ENCODE measurements around the gene SRSF8.
A peak's percentile ranks its signal among the peaks of the same experiment; 100 is the strongest.
"Not testable (repeated sequence)": the region's sequence is repeated elsewhere in the genome, so short reads cannot be mapped to it uniquely, and the experiment has no call there.

The SRSF8 gene

GRCh38 chr11:95098826-95099225 is 32.1 kb downstream of the SRSF8 start:
- no peaks in the 10 kb centered on the region for H3K27me3 Mint-ChIP-seq (ENCODE audit: low read depth)
- H3K4me3 Mint-ChIP-seq = no peak overlapping the region
- peaks cover 14% of the 10 kb centered on the region for H3K36me3 Mint-ChIP-seq (ENCODE audit: low read depth)
- H3K27ac Mint-ChIP-seq = no peak overlapping the region
- peaks cover 21% of the 10 kb centered on the region for H3K4me1 Mint-ChIP-seq (ENCODE audit: low read depth)
- no peaks in the 10 kb centered on the region for H3K9me3 Mint-ChIP-seq

GRCh38 chr11:95100191-95100648 is 33.5 kb downstream of the SRSF8 start:
- H3K27ac Mint-ChIP-seq = no peak overlapping the region
- H3K4me1 Mint-ChIP-seq (ENCODE audit: low read depth) = peaks cover 13% of the 10 kb centered on the region
- no peak overlapping the region for H3K4me3 Mint-ChIP-seq
- no peaks in the 10 kb centered on the region for H3K9me3 Mint-ChIP-seq
- H3K36me3 Mint-ChIP-seq (ENCODE audit: low read depth) = peaks cover 13% of the 10 kb centered on the region
- no peaks in the 10 kb centered on the region for H3K27me3 Mint-ChIP-seq (ENCODE audit: low read depth)

GRCh38 chr11:95100856-95101507 is 34.3 kb downstream of the SRSF8 start:
- Mint-ChIP-seq H3K4me1 (ENCODE audit: low read depth) (peaks cover 12% of the 10 kb centered on the region), H3K9me3 (no peaks in the 10 kb centered on the region), H3K4me3 (no peak overlapping the region), H3K36me3 (ENCODE audit: low read depth) (peaks cover 14% of the 10 kb centered on the region), H3K27ac (no peak overlapping the region), H3K27me3 (ENCODE audit: low read depth) (no peaks in the 10 kb centered on the region)

GRCh38 chr11:95101935-95102334 is 35.2 kb downstream of the SRSF8 start:
- no peak overlapping the region for H3K4me3 Mint-ChIP-seq
- H3K27ac Mint-ChIP-seq = no peak overlapping the region
- no peaks in the 10 kb centered on the region for H3K9me3 Mint-ChIP-seq
- H3K4me1 Mint-ChIP-seq (ENCODE audit: low read depth) = peaks cover 8% of the 10 kb centered on the region
- H3K36me3 Mint-ChIP-seq (ENCODE audit: low read depth) = peaks cover 12% of the 10 kb centered on the region
- H3K27me3 Mint-ChIP-seq (ENCODE audit: low read depth) = no peaks in the 10 kb centered on the region

GRCh38 chr11:95102733-95103132 is 36.0 kb downstream of the SRSF8 start:
- Mint-ChIP-seq H3K9me3 (no peaks in the 10 kb centered on the region), H3K27ac (no peak overlapping the region), H3K27me3 (ENCODE audit: low read depth) (no peaks in the 10 kb centered on the region), H3K4me1 (ENCODE audit: low read depth) (peaks cover 2% of the 10 kb centered on the region), H3K4me3 (no peak overlapping the region), H3K36me3 (ENCODE audit: low read depth) (peaks cover 6% of the 10 kb centered on the region)

GRCh38 chr11:95103701-95104100 is 37.0 kb downstream of the SRSF8 start:
- Mint-ChIP-seq H3K36me3 (ENCODE audit: low read depth) (peaks cover 7% of the 10 kb centered on the region), H3K4me3 (no peak overlapping the region), H3K27me3 (ENCODE audit: low read depth) (no peaks in the 10 kb centered on the region), H3K27ac (no peak overlapping the region), H3K9me3 (no peaks in the 10 kb centered on the region), H3K4me1 (ENCODE audit: low read depth) (peaks cover 2% of the 10 kb centered on the region)

- peaks cover 7% of the 10 kb centered on the region for H3K36me3 Mint-ChIP-seq (ENCODE audit: low read depth)
- H3K27me3 Mint-ChIP-seq (ENCODE audit: low read depth) = no peaks in the 10 kb centered on the region
- H3K27ac Mint-ChIP-seq = no peak overlapping the region
- H3K9me3 Mint-ChIP-seq = no peaks in the 10 kb centered on the region
- no peak overlapping the region for H3K4me3 Mint-ChIP-seq
- peaks cover 3% of the 10 kb centered on the region for H3K4me1 Mint-ChIP-seq (ENCODE audit: low read depth)
Observed at GRCh38 chr11:95104121-95104830, 37.6 kb downstream of the SRSF8 start.

- H3K27ac Mint-ChIP-seq = no peak overlapping the region
- H3K4me3 Mint-ChIP-seq = no peak overlapping the region
- peaks cover 11% of the 10 kb centered on the region for H3K36me3 Mint-ChIP-seq (ENCODE audit: low read depth)
- H3K4me1 Mint-ChIP-seq (ENCODE audit: low read depth) = peaks cover 3% of the 10 kb centered on the region
- H3K27me3 Mint-ChIP-seq (ENCODE audit: low read depth) = no peaks in the 10 kb centered on the region
- H3K9me3 Mint-ChIP-seq = no peaks in the 10 kb centered on the region
Observed at GRCh38 chr11:95104856-95105255, 38.1 kb downstream of the SRSF8 start.

- H3K4me1 Mint-ChIP-seq (ENCODE audit: low read depth) = peaks cover 3% of the 10 kb centered on the region
- no peak overlapping the region for H3K27ac Mint-ChIP-seq
- H3K4me3 Mint-ChIP-seq = no peak overlapping the region
- H3K27me3 Mint-ChIP-seq (ENCODE audit: low read depth) = no peaks in the 10 kb centered on the region
- peaks cover 14% of the 10 kb centered on the region for H3K36me3 Mint-ChIP-seq (ENCODE audit: low read depth)
- H3K9me3 Mint-ChIP-seq = no peaks in the 10 kb centered on the region
Observed at GRCh38 chr11:95108159-95108611, 41.5 kb downstream of the SRSF8 start.

- Mint-ChIP-seq H3K9me3 (no peaks in the 10 kb centered on the region), H3K4me3 (no peak overlapping the region), H3K27me3 (ENCODE audit: low read depth) (no peaks in the 10 kb centered on the region), H3K27ac (peak overlapping the region; percentile 29), H3K4me1 (ENCODE audit: low read depth) (peaks cover 3% of the 10 kb centered on the region), H3K36me3 (ENCODE audit: low read depth) (peaks cover 14% of the 10 kb centered on the region)
Observed at GRCh38 chr11:95108671-95109551, 42.2 kb downstream of the SRSF8 start.

GRCh38 chr11:95111471-95111870 is 44.8 kb downstream of the SRSF8 start:
- not testable (repeated sequence) for H3K27me3 Mint-ChIP-seq (ENCODE audit: low read depth); H3K27ac Mint-ChIP-seq; H3K9me3 Mint-ChIP-seq; H3K4me3 Mint-ChIP-seq; H3K4me1 Mint-ChIP-seq (ENCODE audit: low read depth)
- H3K36me3 Mint-ChIP-seq (ENCODE audit: low read depth) = peaks cover 13% of the 10 kb centered on the region

GRCh38 chr11:95111923-95112540 is 45.3 kb downstream of the SRSF8 start:
- Mint-ChIP-seq H3K27me3 (ENCODE audit: low read depth) (no peaks in the 10 kb centered on the region), H3K4me1 (ENCODE audit: low read depth) (peaks cover 3% of the 10 kb centered on the region), H3K4me3 (no peak overlapping the region), H3K36me3 (ENCODE audit: low read depth) (peaks cover 13% of the 10 kb centered on the region), H3K9me3 (no peaks in the 10 kb centered on the region), H3K27ac (no peak overlapping the region)

GRCh38 chr11:95115597-95115996 is 48.9 kb downstream of the SRSF8 start:
- H3K4me3 Mint-ChIP-seq = no peak overlapping the region
- no peaks in the 10 kb centered on the region for H3K27me3 Mint-ChIP-seq (ENCODE audit: low read depth)
- H3K27ac Mint-ChIP-seq = no peak overlapping the region
- peaks cover 11% of the 10 kb centered on the region for H3K4me1 Mint-ChIP-seq (ENCODE audit: low read depth)
- H3K9me3 Mint-ChIP-seq = peaks cover 11% of the 10 kb centered on the region
- peaks cover 5% of the 10 kb centered on the region for H3K36me3 Mint-ChIP-seq (ENCODE audit: low read depth)

GRCh38 chr11:95119361-95120060 is 52.8 kb downstream of the SRSF8 start:
- H3K27me3 Mint-ChIP-seq (ENCODE audit: low read depth) = no peaks in the 10 kb centered on the region
- peaks cover 10% of the 10 kb centered on the region for H3K4me1 Mint-ChIP-seq (ENCODE audit: low read depth)
- peaks cover 11% of the 10 kb centered on the region for H3K9me3 Mint-ChIP-seq
- peaks cover 4% of the 10 kb centered on the region for H3K36me3 Mint-ChIP-seq (ENCODE audit: low read depth)
- H3K27ac Mint-ChIP-seq = no peak overlapping the region
- H3K4me3 Mint-ChIP-seq = no peak overlapping the region
